ENCODE data around the gene SCAF8. TPM values are rescaled to one million over a fixed set of nuclear protein-coding genes. Genes with fewer than 3 reads are reported as not detected.
"Not testable (repeated sequence)": the region's sequence is repeated elsewhere in the genome, so short reads cannot be mapped to it uniquely, and the experiment has no call there.

SCAF8 gene
- total RNA-seq, 1 donor = 83.4 TPM

DNA sequence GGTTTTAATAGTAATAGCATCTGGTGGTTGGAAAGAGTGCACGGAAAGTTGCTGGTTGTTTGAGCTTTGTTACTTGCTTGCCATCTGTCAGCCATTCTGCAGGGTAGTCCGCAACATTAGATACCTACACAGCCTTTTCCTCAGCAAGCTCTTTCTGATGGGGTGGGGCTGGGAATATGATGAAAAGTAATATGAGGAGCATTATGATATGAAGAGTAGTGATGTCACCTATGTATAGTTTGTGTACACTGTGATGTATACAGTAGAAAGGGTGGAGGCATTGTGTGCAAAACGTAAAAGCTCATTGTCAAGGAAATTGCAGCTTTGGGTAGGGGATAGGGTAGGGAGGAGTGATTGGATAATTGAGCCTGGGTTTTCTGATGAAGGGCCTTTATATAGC is 16.1 kb downstream of the SCAF8 start:
- Histone ChIP-seq H3K4me1 (ENCODE audit: insufficient read depth, low read length) (peaks cover 29% of the 10 kb centered on the region), H3K27me3 (ENCODE audit: insufficient read depth, low read length) (no peaks in the 10 kb centered on the region)

DNA sequence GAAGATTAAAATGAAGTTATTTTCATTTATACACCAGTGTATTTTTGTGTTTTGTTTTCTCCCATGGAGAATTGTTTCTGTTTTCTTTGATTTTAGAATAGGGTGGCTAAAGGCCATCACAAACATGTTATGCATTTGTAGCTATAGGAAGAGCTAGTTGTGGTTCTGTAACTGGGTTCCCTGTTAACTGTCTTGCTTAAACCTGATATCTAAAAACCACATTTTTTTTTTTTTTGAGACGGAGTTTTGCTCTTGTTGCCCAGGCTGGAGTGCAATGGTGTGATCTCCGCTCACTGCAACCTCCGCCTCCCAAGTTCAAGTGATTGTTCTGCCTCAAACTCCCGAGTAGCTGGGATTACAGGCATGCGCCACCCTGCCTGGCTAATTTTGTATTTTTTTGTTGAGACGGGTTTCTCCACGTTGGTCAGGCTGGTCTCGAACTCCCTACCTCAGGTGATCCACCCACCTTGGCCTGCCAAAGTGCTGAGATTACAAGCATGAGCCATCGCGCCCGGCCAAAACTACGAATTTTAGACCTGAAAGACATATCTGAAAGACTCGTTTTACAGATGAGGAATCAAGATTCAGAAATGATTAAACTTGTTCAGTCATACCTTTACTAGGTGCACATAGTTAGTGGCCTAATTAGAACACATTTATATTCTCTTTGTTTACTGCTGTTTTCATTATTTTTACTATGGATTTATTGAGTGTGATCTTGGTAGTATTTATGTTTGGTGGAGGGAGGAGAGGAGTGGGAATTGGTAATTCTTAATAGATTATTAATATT is 18.0 kb downstream of the SCAF8 start:
- peaks cover 21% of the 10 kb centered on the region for H3K4me1 ChIP-seq (ENCODE audit: insufficient read depth, low read length)
- H3K27me3 ChIP-seq (ENCODE audit: insufficient read depth, low read length) = no peaks in the 10 kb centered on the region
- no peaks in the 10 kb centered on the region for H3K9me3 ChIP-seq (ENCODE audit: low read depth, low read length)
- H3K4me3 ChIP-seq (ENCODE audit: low read length) = no peak overlapping the region

More for the DNA sequence above, 16.1 kb downstream of the SCAF8 start:
- H3K9me3 ChIP-seq (ENCODE audit: low read depth, low read length) = no peaks in the 10 kb centered on the region
- H3K4me3 ChIP-seq (ENCODE audit: low read length) = no peak overlapping the region

DNA sequence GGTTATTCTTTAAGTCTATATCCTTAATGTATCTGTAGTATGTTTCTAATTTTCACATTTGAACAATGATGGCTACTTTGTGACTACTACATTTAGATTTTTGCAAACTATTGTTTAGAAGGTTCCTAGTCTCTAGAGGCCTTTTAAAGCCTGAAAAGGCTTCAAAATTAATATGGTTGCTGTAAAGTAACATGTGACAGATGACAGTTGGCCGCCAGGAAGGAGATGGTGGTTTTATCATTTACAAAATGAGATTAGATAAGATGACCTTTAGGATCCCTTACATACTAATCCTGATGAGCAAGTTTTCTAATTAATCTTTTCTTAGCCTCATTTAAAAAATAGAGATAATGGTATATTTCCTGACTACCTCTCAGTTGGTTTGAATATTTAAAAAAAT is 18.8 kb downstream of the SCAF8 start:
- Histone ChIP-seq H3K9me3 (ENCODE audit: low read depth, low read length) (no peaks in the 10 kb centered on the region), H3K27me3 (ENCODE audit: insufficient read depth, low read length) (no peaks in the 10 kb centered on the region), H3K4me3 (ENCODE audit: low read length) (no peak overlapping the region), H3K4me1 (ENCODE audit: insufficient read depth, low read length) (peaks cover 25% of the 10 kb centered on the region)

DNA sequence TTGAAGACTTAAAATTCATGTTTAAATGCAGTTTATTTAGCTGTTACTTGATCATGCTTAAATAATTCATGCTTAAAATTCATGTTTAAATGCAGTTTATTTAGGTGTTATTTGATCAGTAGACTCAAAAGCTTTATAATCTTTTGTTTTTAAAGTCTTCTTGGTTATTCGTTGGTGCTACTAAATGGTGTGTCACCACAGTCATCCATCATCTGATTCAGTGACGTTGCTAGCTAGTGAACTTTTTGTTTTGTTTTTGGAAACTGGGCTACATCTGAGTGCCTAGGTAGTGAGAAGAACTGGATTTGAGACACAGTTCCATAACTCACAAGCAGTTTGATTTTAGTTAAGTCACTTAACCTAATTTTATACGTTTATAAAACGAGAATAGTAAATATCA is 20.9 kb downstream of the SCAF8 start:
- Histone ChIP-seq H3K9me3 (ENCODE audit: low read depth, low read length) (no peaks in the 10 kb centered on the region), H3K4me3 (ENCODE audit: low read length) (no peak overlapping the region), H3K4me1 (ENCODE audit: insufficient read depth, low read length) (peaks cover 31% of the 10 kb centered on the region), H3K27me3 (ENCODE audit: insufficient read depth, low read length) (no peaks in the 10 kb centered on the region)

DNA sequence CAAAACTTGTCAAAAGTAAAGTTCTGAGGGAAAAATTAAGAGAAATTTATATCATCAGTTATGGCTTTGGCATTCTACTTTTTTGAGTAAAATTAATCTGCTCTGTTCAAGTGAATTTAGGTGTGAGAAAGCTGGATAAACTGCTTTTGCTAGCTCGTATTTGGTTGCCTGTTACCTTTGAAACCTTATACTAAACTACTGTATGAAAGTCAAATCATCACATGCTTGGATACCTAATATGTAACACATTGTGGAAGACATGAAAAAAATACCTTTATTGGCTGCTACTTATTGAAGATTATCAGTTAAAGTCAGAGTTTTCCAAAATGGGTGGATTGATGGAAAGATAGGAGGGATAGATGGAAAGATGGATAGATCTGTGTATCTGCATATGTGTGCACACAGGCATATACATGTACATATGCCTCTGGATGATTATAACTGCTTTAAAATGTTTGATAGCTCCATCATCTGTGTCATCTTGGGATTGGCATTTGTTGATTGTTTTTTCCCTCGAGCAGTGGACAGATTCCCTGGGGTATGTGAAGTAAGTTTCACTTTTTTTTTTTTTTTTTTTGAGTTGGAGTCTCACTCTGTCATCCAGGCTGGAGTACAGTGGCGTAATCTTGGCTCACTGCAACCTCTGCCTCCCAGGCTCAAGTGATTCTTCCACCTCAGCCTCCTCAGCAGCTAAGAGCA is 24.3 kb downstream of the SCAF8 start:
- H3K27me3 ChIP-seq (ENCODE audit: insufficient read depth, low read length) = no peaks in the 10 kb centered on the region
- H3K9me3 ChIP-seq (ENCODE audit: low read depth, low read length) = no peaks in the 10 kb centered on the region
- H3K4me1 ChIP-seq (ENCODE audit: insufficient read depth, low read length) = peaks cover 27% of the 10 kb centered on the region
- no peak overlapping the region for H3K4me3 ChIP-seq (ENCODE audit: low read length)

DNA sequence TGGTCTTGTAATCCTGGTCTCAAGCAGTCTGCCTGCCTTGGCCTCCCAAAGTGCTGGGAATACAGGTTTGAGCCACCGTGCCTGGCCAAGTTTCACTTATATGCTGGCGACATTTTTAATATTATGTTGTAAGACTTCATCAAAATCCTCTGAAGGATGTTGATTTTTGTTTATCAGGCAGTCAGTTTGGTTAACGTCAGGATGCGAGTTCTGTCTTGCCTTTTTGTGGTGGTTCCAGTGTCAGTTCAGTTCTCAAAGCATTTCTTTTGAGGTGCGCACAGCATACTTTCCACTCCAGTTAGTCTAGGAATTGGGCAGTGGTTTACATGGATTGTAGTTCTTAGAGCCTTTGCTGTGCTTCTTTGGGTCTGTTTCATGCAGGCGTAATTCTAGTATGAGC is 24.9 kb downstream of the SCAF8 start:
- no peak overlapping the region for H3K4me3 ChIP-seq (ENCODE audit: low read length)
- peaks cover 27% of the 10 kb centered on the region for H3K4me1 ChIP-seq (ENCODE audit: insufficient read depth, low read length)
- no peaks in the 10 kb centered on the region for H3K9me3 ChIP-seq (ENCODE audit: low read depth, low read length)
- no peaks in the 10 kb centered on the region for H3K27me3 ChIP-seq (ENCODE audit: insufficient read depth, low read length)

DNA sequence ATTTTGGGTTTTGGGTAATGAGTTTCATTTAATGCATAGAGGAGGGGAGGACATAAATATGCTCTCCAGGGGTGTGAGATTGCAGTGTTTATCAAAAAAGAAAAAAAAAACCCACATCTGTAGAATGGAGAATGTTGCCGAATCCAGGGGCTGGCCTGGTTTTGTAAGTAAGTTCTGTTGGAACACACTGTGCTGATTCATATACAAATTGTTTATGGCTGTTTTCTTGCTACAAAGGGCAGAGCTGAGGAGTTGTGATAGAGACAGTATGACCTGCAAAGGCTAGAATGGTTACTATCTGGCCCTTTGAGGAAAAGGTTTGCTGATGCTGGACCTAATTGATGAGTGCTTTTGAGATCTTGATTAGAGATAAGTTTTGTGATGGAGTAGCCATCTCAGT is 30.4 kb downstream of the SCAF8 start:
- Histone ChIP-seq H3K4me3 (ENCODE audit: low read length) (no peak overlapping the region), H3K4me1 (ENCODE audit: insufficient read depth, low read length) (peaks cover 24% of the 10 kb centered on the region), H3K27me3 (ENCODE audit: insufficient read depth, low read length) (no peaks in the 10 kb centered on the region), H3K9me3 (ENCODE audit: low read depth, low read length) (no peaks in the 10 kb centered on the region)

DNA sequence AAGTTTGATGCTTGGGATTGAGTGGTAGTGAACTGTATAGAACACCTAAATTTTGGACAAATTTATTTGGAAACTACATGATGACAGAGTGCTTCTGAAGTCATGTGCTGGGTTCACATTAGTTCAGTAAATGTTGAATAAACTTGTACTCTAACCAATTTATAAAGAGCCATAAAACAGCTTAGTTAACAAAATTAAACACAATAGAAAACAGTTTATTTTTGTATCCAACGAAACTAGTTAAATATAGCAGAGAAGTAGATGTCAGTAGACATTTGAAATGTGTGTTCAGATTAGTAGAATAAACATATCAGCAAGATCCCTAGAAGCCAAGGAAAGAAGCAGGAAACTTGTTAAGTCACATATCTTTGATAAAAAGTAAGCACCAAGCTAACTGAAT is 32.1 kb downstream of the SCAF8 start:
- H3K4me3 ChIP-seq (ENCODE audit: low read length) = no peak overlapping the region

DNA sequence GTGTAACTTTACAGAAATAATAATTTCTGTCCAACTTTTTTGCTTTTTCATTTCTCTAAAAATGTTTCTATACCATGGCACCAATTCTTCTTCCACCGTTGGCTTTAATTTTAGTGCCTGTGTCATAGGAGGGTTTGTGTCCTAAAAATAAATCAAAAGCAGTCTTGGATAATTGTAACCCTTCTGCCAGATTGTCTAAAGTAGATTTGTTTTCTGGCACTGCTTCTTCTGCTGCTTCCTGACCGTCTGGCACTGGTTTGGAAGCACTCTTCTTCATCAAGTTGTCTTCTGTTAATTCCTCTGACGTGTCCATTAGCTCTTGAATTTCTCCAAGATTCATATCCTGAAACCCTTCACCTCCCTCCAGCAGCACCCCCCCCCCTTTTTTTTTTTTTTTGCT is 33.1 kb downstream of the SCAF8 start:
- Histone ChIP-seq H3K27me3 (ENCODE audit: insufficient read depth, low read length) (no peaks in the 10 kb centered on the region), H3K4me3 (ENCODE audit: low read length) (no peak overlapping the region), H3K4me1 (ENCODE audit: insufficient read depth, low read length) (peaks cover 29% of the 10 kb centered on the region), H3K9me3 (ENCODE audit: low read depth, low read length) (no peaks in the 10 kb centered on the region)

More for the DNA sequence above, 32.1 kb downstream of the SCAF8 start:
- Histone ChIP-seq H3K9me3 (ENCODE audit: low read depth, low read length) (no peaks in the 10 kb centered on the region), H3K27me3 (ENCODE audit: insufficient read depth, low read length) (no peaks in the 10 kb centered on the region), H3K4me1 (ENCODE audit: insufficient read depth, low read length) (peaks cover 25% of the 10 kb centered on the region)

DNA sequence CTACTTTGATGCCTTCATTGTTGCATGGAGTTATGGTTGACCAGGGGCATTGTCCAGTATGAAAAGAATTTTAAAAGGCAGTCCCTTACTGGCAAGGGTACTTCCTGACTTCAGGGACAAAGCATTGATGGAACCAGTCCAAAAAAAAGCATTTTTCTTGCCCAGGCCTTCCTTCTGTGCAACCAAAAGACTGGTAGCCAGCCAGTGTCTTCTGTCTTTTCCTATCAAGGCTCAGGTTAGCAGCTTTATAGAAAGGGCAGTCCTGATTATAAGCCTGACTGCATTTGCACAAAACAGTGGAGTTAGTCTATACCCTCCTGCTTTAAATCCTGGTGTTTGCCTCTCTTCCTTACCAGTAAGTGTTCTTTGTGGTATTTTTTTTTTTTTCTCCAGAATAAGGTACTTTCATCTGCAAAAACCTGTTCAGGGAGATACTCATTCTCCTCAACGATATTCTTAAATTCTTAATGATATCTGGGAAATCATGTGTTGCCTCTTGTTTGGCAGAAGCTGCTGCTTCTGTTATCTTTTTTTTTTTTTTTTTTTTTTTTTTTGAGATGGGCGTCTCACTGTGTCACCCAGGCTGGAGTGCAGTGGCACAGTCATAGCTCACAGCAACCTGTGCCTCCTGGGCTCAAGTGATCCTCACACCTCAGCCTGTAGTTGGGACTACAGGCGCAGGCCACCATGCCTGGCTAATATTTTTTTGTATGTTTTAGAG is 33.9 kb downstream of the SCAF8 start:
- Histone ChIP-seq H3K4me3 (ENCODE audit: low read length) (no peak overlapping the region), H3K27me3 (ENCODE audit: insufficient read depth, low read length) (no peaks in the 10 kb centered on the region), H3K4me1 (ENCODE audit: insufficient read depth, low read length) (peaks cover 26% of the 10 kb centered on the region), H3K9me3 (ENCODE audit: low read depth, low read length) (no peaks in the 10 kb centered on the region)

DNA sequence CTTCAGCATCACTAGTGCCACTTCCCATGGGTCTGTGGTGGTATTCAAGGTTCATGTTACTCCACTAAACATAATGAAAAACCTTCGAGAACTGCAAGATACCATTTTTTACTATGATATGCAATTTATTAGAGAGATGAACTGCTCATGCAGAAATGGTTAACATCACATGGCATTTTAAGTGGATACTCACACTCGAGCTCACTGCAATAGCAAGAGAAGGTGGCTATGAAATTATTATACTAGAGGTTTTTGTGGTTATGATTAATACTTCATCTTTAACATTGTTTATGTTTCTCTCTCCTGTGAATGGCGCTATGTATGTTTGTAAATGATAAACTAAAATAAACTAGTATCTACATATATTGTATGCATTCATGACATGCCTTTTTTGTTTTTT is 35.1 kb downstream of the SCAF8 start:
- no peak overlapping the region for H3K4me3 ChIP-seq (ENCODE audit: low read length)

DNA sequence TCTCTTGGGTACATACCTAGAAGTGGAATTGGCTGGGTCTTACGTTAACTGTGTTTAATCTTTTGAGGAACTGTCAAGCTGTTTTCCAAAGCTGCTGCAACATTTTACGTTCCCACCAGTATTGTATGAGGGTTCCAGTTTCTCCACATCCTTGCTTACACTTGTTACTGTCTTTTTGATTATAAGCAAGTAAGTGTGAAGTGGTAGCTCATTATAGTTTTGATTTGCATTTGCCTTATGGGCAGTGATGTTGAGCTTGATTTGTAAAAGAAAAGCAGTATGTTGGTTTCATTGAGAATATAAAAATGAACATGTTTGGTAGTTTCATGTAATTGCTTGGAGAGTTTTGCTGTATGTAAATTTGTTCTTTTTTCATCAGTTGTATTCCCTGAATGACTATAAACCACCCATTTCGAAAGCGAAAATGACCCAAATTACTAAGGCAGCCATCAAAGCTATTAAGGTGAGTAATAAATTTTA is 40.4 kb downstream of the SCAF8 start:
- H3K4me3 ChIP-seq (ENCODE audit: low read length) = no peak overlapping the region
- no peaks in the 10 kb centered on the region for H3K27me3 ChIP-seq (ENCODE audit: insufficient read depth, low read length)
- H3K4me1 ChIP-seq (ENCODE audit: insufficient read depth, low read length) = peaks cover 11% of the 10 kb centered on the region
- H3K9me3 ChIP-seq (ENCODE audit: low read depth, low read length) = no peaks in the 10 kb centered on the region

More for the DNA sequence above, 35.1 kb downstream of the SCAF8 start:
- no peaks in the 10 kb centered on the region for H3K9me3 ChIP-seq (ENCODE audit: low read depth, low read length)
- no peaks in the 10 kb centered on the region for H3K27me3 ChIP-seq (ENCODE audit: insufficient read depth, low read length)
- H3K4me1 ChIP-seq (ENCODE audit: insufficient read depth, low read length) = peaks cover 27% of the 10 kb centered on the region

DNA sequence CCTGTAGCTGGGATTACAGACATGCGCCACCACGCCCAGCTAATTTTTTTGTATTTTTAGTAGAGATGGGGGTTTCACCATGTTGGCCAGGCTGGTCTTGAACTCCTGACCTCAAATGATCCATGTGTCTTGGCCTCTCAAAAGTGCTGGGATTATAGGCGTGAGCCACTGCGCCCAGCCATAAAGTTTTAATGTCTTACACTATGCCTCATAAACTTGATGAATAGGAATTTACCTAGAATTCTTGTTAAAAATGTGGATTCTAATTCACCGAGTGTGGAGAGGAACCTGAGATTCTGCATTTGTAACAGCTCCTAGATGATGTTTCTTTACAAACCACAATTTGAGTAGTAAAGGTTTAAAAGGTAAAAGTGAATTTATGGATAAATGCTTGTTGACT is 45.9 kb downstream of the SCAF8 start:
- not testable (repeated sequence) for H3K9me3 ChIP-seq (ENCODE audit: low read depth, low read length); H3K4me3 ChIP-seq (ENCODE audit: low read length); H3K27me3 ChIP-seq (ENCODE audit: insufficient read depth, low read length); H3K4me1 ChIP-seq (ENCODE audit: insufficient read depth, low read length)

DNA sequence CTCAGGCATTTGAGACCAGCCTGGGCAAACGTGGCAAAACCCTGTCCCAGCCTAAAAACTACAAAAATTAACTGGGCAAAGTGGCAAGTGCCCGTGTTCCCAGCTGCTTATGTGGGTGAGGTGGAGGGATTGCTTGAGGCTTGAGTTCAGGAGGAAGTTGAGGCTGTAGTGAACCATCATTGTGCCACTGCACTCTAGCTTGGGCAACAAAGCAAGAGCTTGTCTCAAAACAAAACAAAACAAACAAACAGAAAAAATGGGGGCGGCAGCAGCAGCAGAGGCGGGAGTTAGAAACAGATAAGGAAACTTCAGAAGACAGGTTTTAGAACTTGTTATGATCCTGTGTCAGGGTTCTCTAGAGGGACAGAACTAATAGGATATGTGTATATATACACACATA is 49.0 kb downstream of the SCAF8 start:
- Histone ChIP-seq H3K9me3 (ENCODE audit: low read depth, low read length) (no peaks in the 10 kb centered on the region), H3K4me1 (ENCODE audit: insufficient read depth, low read length) (no peaks in the 10 kb centered on the region), H3K27me3 (ENCODE audit: insufficient read depth, low read length) (no peaks in the 10 kb centered on the region), H3K4me3 (ENCODE audit: low read length) (no peak overlapping the region)

DNA sequence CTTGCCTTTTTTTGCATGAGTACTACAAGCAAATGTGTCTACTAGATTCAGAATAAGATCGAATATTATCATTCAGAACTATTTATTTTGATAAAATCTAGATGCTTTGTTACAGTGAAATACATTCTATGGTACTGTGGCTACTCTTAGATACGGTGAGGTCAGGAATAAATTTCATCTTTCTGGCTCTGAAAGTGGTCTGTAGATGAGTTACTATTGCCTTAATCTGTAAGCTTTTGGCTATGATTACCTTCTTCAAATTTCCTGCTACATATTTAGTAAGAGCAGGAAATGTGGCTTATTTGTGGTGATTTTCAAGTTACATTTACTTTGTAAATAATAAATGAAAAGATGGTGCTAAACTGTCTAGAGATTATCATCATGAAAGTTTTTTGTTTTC is 50.0 kb downstream of the SCAF8 start:
- no peaks in the 10 kb centered on the region for H3K9me3 ChIP-seq (ENCODE audit: low read depth, low read length)
- H3K27me3 ChIP-seq (ENCODE audit: insufficient read depth, low read length) = no peaks in the 10 kb centered on the region
- H3K4me3 ChIP-seq (ENCODE audit: low read length) = no peak overlapping the region
- no peaks in the 10 kb centered on the region for H3K4me1 ChIP-seq (ENCODE audit: insufficient read depth, low read length)

Data from mononuclear cell (primary cell).